ENCODE results near the gene SACM1L.

SACM1L gene

DNA sequence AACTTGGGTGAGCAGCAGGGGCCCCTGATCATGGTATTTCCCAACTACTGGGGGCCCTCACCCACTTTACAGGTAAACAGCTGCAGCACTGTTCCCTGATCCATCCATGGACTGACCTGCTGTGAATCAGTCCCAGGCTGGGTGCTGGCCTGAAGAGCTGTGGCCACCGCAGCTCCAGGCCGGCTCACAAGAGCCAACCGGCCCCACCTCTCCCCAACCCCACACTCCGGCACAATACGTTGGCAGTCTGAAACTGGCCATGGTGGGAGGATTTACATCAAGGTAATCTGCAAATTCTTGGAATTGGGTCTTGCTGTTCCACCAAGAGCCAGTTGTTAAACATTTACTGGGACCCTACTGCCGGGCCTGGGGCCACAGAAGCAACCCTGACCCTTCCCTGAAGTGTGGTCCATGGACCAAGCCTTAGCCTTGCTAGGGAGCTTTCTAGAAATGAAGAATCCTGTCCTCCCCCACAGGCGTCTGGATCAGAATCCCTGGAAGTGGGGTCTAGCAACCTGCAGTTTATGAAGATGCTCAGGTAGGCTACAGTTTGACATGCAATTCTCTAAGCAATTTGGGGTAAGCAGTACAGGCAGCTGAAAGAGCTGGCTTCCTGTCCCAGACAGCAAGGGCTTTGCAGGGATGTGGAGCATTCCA lies 103.4 kb downstream of the SACM1L start:
- Mint-ChIP-seq H3K4me1 (peaks cover 9% of the 10 kb centered on the region), H3K9me3 (peaks cover 5% of the 10 kb centered on the region), H3K36me3 (peaks cover 5% of the 10 kb centered on the region), H3K27me3 (peaks cover 21% of the 10 kb centered on the region), H3K27ac (no peak overlapping the region), H3K4me3 (no peak overlapping the region)

DNA sequence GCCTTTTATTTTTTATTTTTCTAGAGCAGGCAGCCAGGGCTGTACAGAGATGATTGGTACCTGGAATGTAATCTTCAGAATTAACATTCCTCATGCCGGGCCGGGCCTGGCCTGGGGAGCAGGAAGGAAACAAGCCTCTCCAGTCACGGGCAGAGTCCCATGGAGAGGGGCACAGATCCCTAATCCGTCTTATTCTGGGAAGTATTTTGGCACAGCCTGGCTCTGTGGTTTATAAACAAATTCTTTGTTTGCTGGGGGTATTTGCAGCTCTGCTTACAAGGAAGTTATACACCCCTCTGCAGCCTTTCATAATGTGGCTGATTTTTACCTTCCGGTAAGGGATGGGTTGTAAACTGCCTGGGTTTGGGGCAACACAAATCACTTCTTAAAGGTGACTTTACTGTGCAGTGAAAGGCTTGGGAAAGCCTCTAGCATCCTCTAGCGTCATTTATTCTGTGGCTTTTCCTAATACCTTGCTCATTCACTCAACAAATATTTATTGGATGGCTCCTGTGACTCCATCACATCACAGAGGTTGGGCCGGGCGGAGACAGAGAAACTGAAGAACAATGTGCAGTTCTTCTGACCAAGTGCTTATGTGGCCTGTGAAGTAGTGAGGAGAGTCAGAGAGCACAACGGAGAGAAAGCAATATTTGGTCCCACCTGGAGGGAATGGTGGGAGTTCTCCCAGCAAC lies 104.4 kb downstream of the SACM1L start:
- no peak overlapping the region for H3K4me3 Mint-ChIP-seq
- H3K27me3 Mint-ChIP-seq = peaks cover 23% of the 10 kb centered on the region
- peaks cover 9% of the 10 kb centered on the region for H3K4me1 Mint-ChIP-seq
- H3K27ac Mint-ChIP-seq = no peak overlapping the region
- peaks cover 5% of the 10 kb centered on the region for H3K9me3 Mint-ChIP-seq
- H3K36me3 Mint-ChIP-seq = peaks cover 5% of the 10 kb centered on the region

DNA sequence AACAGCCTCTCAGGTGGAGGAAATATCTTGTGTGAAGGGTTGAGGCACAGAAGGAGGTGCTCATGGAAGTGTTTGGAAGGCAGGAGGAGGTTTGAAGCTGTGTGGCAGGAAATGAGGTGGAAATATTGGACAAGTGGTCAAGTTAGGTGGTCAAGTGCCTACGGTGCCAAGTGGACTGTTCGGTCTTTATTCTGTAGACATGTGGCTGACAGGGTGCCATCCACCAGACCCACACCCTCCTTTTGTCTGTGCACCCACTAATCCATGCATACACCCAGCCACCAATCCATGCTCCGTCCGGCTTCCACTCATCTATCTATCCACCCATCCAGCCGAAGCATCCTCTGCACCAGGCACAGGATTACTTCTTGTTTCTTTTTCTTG lies 105.0 kb downstream of the SACM1L start:
- peaks cover under 1% of the 10 kb centered on the region for H3K9me3 Mint-ChIP-seq
- H3K27ac Mint-ChIP-seq = no peak overlapping the region
- peaks cover 28% of the 10 kb centered on the region for H3K27me3 Mint-ChIP-seq
- H3K4me3 Mint-ChIP-seq = no peak overlapping the region
- H3K36me3 Mint-ChIP-seq = peaks cover 3% of the 10 kb centered on the region
- H3K4me1 Mint-ChIP-seq = peaks cover 9% of the 10 kb centered on the region

GRCh38 chr3:45794660-45795059 lies 105.5 kb downstream of the SACM1L start:
- Mint-ChIP-seq H3K4me3 (no peak overlapping the region), H3K27me3 (peaks cover 32% of the 10 kb centered on the region), H3K4me1 (peaks cover 9% of the 10 kb centered on the region), H3K9me3 (no peaks in the 10 kb centered on the region), H3K36me3 (peaks cover 3% of the 10 kb centered on the region), H3K27ac (no peak overlapping the region)
